ENCODE results near the gene MAPKAP1. TPM values are rescaled to one million over a fixed set of nuclear protein-coding genes. Genes with fewer than 3 reads are reported as not detected.

Gene MAPKAP1
- total RNA-seq, 4 donors from 2014 or later = 87.1 to 114 (median 111) TPM

- TF ChIP-seq CTCF (IDR thresholded peaks at IDR 0.05) (no peak), POLR2A (IDR thresholded peaks at IDR 0.05) (no peak)
- Histone ChIP-seq H3K4me1 (peaks cover 0 to 29% of the 10 kb centered on the region in 2 donors), H3K27me3 (no peaks in the 10 kb centered on the region), H3K36me3 (no peaks in the 10 kb centered on the region), H3K27ac (no peak overlapping the region), H3K9me3 (no peaks in the 10 kb centered on the region), H3K4me3 (replicated peaks in 1 of 3) (no peak overlapping the region)
- DNase-seq = no peak
- 93 to 96% methylated on average over 3 of the region's 3 CpGs for WGBS, 2 donors
- intact Hi-C loops (cut with DNase I) = no loop called here
Measured at GRCh38 chr9:125629446-125629845, 77.6 kb downstream of the MAPKAP1 start.

DNA sequence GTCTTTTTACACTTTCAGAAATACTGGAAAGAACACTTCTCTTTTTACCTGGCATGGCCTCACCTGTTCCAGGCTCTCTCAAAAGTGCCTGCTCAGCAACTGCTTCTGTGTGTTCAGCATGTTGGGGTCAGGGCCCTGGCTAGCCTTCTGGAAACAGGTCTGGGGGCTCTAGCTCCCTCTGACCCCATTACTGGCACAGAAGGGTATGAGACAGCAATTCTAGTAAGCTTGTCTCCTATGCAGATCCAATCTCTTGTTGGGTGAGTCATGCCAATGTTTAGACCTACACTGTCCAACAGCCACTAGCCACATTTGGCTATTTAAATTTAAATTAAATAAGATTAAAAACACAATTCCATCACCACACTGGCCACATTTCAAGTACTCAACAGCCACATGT lies 80.8 kb downstream of the MAPKAP1 start:
- no peak overlapping the region for H3K27ac ChIP-seq
- no peaks in the 10 kb centered on the region for H3K9me3 ChIP-seq
- no peaks in the 10 kb centered on the region for H3K27me3 ChIP-seq
- TF ChIP-seq POLR2A (IDR thresholded peaks at IDR 0.05) (no peak), CTCF (IDR thresholded peaks at IDR 0.05) (no peak)
- no peak overlapping the region for H3K4me3 ChIP-seq (replicated peaks in 1 of 3)
- H3K36me3 ChIP-seq = no peaks in the 10 kb centered on the region
- DNase-seq = no peak
- H3K4me1 ChIP-seq = peaks cover 0 to 10% of the 10 kb centered on the region in 2 donors
- intact Hi-C loops (cut with DNase I) = no loop called here

GRCh38 chr9:125621170-125621569 lies 85.8 kb downstream of the MAPKAP1 start:
- H3K4me1 ChIP-seq = peaks cover 0 to 8% of the 10 kb centered on the region in 2 donors
- no peak overlapping the region for H3K27ac ChIP-seq
- intact Hi-C loops (cut with DNase I) = no loop called here
- TF ChIP-seq POLR2A (IDR thresholded peaks at IDR 0.05) (no peak), CTCF (IDR thresholded peaks at IDR 0.05) (no peak)
- H3K4me3 ChIP-seq (replicated peaks in 1 of 3) = no peak overlapping the region
- H3K36me3 ChIP-seq = no peaks in the 10 kb centered on the region
- no peak for DNase-seq
- H3K9me3 ChIP-seq = no peaks in the 10 kb centered on the region
- H3K27me3 ChIP-seq = no peaks in the 10 kb centered on the region
- WGBS, 2 donors = 97 to 100% methylated on average over 1 of the region's 1 CpG

DNA sequence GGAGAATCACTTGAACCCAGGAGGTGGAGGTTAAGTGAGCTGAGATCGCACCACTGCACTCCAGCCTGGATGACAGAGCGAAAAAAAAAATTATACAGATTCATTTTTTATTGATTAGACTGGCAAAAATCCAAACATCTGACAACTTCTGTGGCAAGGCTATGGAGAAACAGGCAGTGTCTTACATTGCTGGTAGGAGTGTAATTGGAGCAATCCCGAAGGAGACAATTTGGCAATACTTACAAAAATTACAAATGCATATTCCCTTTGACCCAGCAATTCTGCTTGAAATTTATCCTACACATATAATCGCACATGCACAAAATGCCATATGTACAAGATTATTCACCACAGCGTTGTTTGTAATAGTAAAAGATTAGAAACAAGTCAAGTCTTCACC lies 86.8 kb downstream of the MAPKAP1 start:
- Histone ChIP-seq H3K9me3 (no peaks in the 10 kb centered on the region), H3K4me1 (no peaks in the 10 kb centered on the region), H3K36me3 (no peaks in the 10 kb centered on the region), H3K27ac (no peak overlapping the region), H3K27me3 (no peaks in the 10 kb centered on the region), H3K4me3 (replicated peaks in 1 of 3) (no peak overlapping the region)
- TF ChIP-seq CTCF (IDR thresholded peaks at IDR 0.05) = no peak
- no peak for TF ChIP-seq POLR2A (IDR thresholded peaks at IDR 0.05)
- WGBS, 2 donors = 89 to 92% methylated on average over 5 of the region's 5 CpGs
- no peak for DNase-seq
- intact Hi-C loops (cut with DNase I) = no loop called here

- Histone ChIP-seq H3K4me1 (no peaks in the 10 kb centered on the region), H3K36me3 (no peaks in the 10 kb centered on the region), H3K27ac (no peak overlapping the region), H3K9me3 (no peaks in the 10 kb centered on the region), H3K27me3 (no peaks in the 10 kb centered on the region), H3K4me3 (replicated peaks in 1 of 3) (no peak overlapping the region)
- WGBS, 2 donors = 95 to 99% methylated on average over 5 of the region's 5 CpGs
- DNase-seq = no peak
- no peak for TF ChIP-seq POLR2A (IDR thresholded peaks at IDR 0.05)
- TF ChIP-seq CTCF (IDR thresholded peaks at IDR 0.05) = no peak
- intact Hi-C loops (cut with DNase I) = no loop called here
Measured at GRCh38 chr9:125617087-125617486, 89.9 kb downstream of the MAPKAP1 start.
